Subcutaneous abdominal adipose tissue (tissue), 5 donors: ENCODE measurements around the gene LRRC15.
A peak's percentile ranks its signal among the peaks of the same experiment; 100 is the strongest.

Experiments
- H3K27ac ChIP-seq: one replicate; pipeline ENCODE4 v1.7.0; 2013; ENCODE audit warnings: low read depth, mild to moderate bottlenecking, inconsistent platforms, low read length, moderate library complexity
- H3K27me3 ChIP-seq, 5 donors: one replicate each; pipeline ENCODE4 v1.7.0; 2013; ENCODE audit warnings: low read length in 5 of 5, inconsistent platforms in 1 of 5; ENCODE audit not compliant: control insufficient read depth in 5 of 5, insufficient read depth in 4 of 5
- H3K36me3 ChIP-seq, 5 donors: one replicate each; pipeline ENCODE4 v1.7.0; 2013; ENCODE audit warnings: low read length in 5 of 5; ENCODE audit not compliant: control insufficient read depth in 5 of 5, insufficient read depth in 5 of 5
- H3K4me1 ChIP-seq, 5 donors: one replicate each; pipeline ENCODE4 v1.7.0; 2013; ENCODE audit warnings: low read length in 5 of 5, mild to moderate bottlenecking in 3 of 5, moderate library complexity in 1 of 5; ENCODE audit not compliant: control insufficient read depth in 5 of 5, insufficient read depth in 5 of 5
- H3K4me3 ChIP-seq, 5 donors: one replicate each; pipeline ENCODE4 v1.7.0; 2013; ENCODE audit warnings: low read length in 5 of 5, low read depth in 1 of 5
- H3K9ac ChIP-seq, 5 donors: one replicate each; pipeline ENCODE4 v1.7.0; 2013; ENCODE audit warnings: low read length in 5 of 5, mild to moderate bottlenecking in 4 of 5, moderate library complexity in 3 of 5
- H3K9me3 ChIP-seq, 5 donors: one replicate each; pipeline ENCODE4 v1.7.0; 2013; ENCODE audit warnings: low read length in 5 of 5; ENCODE audit not compliant: control insufficient read depth in 5 of 5
- donor health status: healthy.
- donor health status: healthy.
- donor health status: healthy.
- donor health status: healthy.
- donor health status: healthy.

The LRRC15 gene

DNA sequence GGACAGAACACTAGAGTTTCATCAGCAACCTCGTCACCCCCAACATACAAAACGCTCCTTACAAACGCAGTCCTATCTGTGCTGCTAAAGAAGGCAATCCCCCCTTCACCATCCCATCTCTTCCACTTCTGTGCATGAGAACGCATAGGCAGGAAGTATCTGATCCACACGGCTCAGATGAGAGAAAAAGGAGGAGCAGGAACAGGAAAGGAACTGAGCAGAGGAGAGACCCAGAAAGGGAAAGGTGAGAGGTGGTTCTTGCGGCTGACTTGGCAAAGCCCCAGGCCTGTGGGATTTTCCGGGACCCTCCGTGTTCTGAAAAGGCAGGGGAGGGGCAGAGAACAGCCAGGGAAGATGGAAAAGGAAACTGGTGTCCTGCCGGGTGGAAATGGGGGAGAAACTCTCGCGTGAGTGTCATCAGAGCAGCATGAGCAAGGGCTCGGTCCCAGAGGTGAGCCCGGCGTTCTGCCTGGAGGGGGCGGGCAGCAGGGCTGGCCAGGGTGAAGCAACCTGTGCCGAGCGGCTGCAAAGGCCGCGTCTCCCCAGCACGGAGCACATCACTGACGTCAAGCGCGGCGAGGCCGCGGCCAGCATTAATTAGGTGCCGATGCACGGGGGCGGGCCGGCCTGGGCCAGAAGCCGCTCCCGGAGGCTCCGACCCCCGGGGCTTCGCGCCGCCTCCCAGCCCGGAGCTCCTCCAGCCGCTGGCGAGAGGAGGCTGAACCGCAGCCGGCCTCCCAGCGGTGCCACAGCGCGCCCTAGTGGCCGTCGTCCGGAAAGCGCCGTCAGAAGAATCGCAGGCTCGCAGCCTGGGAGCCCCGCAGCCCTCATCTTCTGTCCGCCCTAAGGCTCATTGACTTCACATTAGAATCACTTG is 54.2 kb downstream of the LRRC15 start:
- no peaks in the 10 kb centered on the region for H3K36me3 ChIP-seq
- H3K4me1 ChIP-seq: peaks cover 9 to 50% (median 45%) of the 10 kb centered on the region in 5 donors
- peaks cover 0 to 5% (median 2%) of the 10 kb centered on the region in 5 donors for H3K27me3 ChIP-seq
- peak overlapping the region; percentile 7 for H3K27ac ChIP-seq
- peaks cover 0 to 12% (median 6%) of the 10 kb centered on the region in 5 donors for H3K9me3 ChIP-seq
- peak overlapping the region; percentile 56 to 67 (median 57) for H3K4me3 ChIP-seq
- peak overlapping the region in 3 of 5 donors; percentile 18 to 60 (median 37) for H3K9ac ChIP-seq

DNA sequence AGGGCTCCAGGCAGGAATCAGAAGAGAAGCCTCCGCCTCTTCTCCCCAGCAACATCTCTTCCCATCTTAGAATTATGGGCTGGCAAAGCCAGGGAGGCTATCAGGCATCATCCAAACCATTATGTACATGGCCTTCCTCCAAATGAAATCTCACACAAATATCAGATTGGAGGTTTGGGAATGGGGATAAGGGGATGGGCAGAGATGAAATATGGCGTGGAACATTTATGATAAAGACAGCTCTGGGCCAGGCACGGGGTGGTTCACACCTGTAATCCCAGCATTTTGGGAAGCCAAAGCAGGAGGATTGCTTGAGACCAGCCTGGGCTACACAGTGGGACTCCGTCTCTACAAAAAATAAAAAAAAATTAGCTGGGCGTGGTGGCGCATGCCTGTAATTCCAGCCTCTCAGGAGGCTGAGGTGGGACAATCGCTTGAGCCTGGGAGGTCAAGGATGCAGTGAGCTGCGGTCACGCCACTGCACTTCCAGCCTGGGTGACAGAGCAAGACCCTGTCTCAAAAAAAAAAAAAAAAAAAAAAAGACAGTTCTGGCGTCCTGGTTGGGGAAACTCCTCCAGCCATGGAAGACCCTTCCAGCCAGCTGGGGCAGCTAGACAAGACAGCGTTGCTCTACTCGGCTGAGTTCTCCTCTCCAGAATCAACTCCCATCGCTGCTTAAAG is 55.0 kb downstream of the LRRC15 start:
- peak overlapping the region; percentile 7 for H3K27ac ChIP-seq
- no peaks in the 10 kb centered on the region for H3K36me3 ChIP-seq
- peaks cover 11 to 55% (median 47%) of the 10 kb centered on the region in 5 donors for H3K4me1 ChIP-seq
- peaks cover 0 to 11% (median 6%) of the 10 kb centered on the region in 5 donors for H3K9me3 ChIP-seq
- H3K9ac ChIP-seq: peak overlapping the region in 2 of 5 donors; percentile 37 to 60
- H3K27me3 ChIP-seq: peaks cover 0 to 5% (median 2%) of the 10 kb centered on the region in 5 donors
- peak overlapping the region in 3 of 5 donors; percentile 56 to 59 (median 56) for H3K4me3 ChIP-seq

DNA sequence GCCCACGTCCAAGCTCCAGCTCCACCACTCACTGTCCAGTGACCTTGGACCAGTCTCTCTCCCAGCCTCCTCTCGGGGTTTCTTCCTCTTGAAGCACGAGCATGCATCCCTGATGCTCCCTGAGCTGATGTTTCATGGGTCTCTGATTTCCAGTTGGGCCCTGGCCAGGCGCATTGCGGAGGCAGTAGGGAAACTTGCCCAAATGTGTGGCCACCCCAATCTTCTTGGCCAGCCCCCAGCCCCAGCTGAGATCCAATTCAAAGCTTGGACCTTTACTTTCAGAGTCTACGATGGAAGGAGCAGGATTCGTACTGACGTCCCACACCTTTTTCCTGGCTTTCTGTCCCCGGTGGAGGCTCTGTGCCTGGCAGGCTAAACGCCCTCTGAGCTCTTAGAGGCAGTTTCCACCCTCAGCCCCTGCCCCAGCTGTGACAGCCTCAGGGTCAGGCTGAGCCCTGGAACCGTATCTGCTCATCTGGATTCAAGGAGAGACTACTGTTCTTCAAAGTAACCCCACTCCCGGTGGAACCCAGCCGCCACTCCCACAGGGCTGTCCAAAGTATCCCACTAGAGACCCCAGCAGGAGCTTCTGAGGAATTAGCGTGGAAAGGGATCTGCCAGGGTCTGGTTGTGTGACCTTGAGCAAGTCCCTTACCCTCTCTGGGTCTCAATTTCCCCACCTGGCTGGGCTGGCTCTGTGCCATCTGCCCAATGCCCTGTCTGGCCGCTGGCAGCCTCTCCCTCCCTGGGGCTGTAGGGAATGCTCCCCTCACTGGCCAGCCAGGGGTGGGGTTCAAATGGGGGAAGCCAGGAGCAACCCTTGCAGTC is 55.8 kb downstream of the LRRC15 start:
- peaks cover 0 to 5% (median 2%) of the 10 kb centered on the region in 5 donors for H3K27me3 ChIP-seq
- H3K27ac ChIP-seq: peak overlapping the region; percentile 35
- peaks cover 11 to 55% (median 47%) of the 10 kb centered on the region in 5 donors for H3K4me1 ChIP-seq
- peak overlapping the region in 1 of 5 donors; percentile 14 for H3K9ac ChIP-seq
- H3K9me3 ChIP-seq: peaks cover 0 to 5% (median 3%) of the 10 kb centered on the region in 5 donors
- peak overlapping the region in 1 of 5 donors; percentile 9 for H3K4me3 ChIP-seq
- H3K36me3 ChIP-seq: no peaks in the 10 kb centered on the region

DNA sequence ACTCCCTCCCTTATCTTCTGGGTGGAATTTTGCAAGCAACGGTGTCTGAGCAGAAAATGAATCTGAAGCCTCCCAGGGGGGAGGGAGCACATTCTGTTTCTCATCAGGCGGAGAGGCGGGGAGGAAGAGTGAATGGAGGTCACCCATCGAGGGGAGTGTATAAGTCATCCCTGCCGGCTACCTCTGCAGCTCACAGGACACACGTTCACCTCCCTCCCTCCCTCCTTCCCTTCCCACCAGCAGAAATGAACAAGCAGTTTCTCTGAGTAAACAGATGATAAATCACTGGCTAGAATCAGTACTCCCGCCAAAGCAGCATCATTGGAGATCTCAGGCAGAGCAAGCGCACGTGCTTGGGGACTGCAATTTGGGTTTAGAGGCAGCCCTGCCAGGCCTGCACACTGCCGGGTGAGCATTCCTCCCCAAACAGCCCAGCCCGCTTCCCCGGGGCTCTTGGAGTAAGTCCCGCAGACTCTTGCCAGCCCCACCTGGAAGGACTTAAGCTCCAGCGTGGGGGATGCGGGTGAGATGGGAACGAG is 56.7 kb downstream of the LRRC15 start:
- Histone ChIP-seq H3K27me3 (peaks cover 0 to 4% (median 0%) of the 10 kb centered on the region in 5 donors), H3K9me3 (no peaks in the 10 kb centered on the region), H3K27ac (peak overlapping the region; percentile 35), H3K9ac (no peak overlapping the region), H3K4me3 (no peak overlapping the region), H3K4me1 (peaks cover 11 to 55% (median 47%) of the 10 kb centered on the region in 5 donors), H3K36me3 (no peaks in the 10 kb centered on the region)

DNA sequence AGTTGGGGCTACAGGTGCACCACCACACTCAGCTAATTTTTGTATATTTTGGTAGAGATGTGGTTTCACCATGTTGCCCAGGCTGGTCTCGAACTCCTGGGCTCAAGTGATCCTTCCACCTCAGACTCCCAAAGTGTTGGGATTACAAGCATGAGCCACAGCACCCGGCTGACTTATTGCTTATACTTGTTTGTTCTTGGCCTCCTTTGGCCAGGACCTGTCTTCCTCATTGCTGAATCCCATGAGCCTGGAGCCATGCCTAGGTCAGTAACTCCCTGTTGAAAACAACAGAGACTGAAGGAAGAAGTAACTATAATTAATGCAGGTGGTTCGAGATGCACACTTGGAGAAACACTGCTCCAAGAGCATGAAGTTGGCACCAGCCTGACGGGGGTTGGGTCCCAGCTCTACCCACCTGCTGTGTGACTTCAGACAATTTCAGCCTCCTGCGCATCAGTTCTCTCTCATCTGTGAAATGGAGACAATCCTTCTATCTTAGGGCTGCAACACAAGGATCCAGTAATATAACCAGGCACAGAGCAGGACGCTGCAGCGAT is 57.3 kb downstream of the LRRC15 start:
- no peak overlapping the region for H3K9ac ChIP-seq
- no peaks in the 10 kb centered on the region for H3K9me3 ChIP-seq
- H3K4me1 ChIP-seq: peaks cover 11 to 55% (median 47%) of the 10 kb centered on the region in 5 donors
- H3K4me3 ChIP-seq: no peak overlapping the region
- no peaks in the 10 kb centered on the region for H3K36me3 ChIP-seq
- peaks cover 0 to 4% (median 0%) of the 10 kb centered on the region in 5 donors for H3K27me3 ChIP-seq
- no peak overlapping the region for H3K27ac ChIP-seq

DNA sequence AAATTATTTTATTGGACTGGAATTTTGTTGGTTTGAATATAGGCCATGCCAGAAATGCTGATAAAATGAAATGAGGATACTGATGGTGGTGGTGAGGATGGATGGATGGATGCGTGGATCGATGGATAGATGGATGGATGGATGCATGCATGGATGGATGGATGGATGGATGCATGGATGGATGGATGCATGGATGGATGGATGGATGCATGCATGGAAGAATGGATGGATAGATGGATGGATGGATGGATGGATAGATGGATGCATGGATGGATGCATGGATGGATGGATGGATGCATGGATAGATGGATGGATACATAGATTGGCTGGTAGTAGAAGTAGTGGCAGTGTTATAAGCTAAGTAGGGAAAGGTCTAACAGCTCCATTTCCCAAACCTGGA is 58.5 kb downstream of the LRRC15 start:
- Histone ChIP-seq H3K27ac (no peak overlapping the region), H3K27me3 (peaks cover 0 to 4% (median 0%) of the 10 kb centered on the region in 5 donors), H3K36me3 (no peaks in the 10 kb centered on the region), H3K9ac (no peak overlapping the region), H3K9me3 (no peaks in the 10 kb centered on the region), H3K4me1 (peaks cover 11 to 56% (median 53%) of the 10 kb centered on the region in 5 donors), H3K4me3 (no peak overlapping the region)

DNA sequence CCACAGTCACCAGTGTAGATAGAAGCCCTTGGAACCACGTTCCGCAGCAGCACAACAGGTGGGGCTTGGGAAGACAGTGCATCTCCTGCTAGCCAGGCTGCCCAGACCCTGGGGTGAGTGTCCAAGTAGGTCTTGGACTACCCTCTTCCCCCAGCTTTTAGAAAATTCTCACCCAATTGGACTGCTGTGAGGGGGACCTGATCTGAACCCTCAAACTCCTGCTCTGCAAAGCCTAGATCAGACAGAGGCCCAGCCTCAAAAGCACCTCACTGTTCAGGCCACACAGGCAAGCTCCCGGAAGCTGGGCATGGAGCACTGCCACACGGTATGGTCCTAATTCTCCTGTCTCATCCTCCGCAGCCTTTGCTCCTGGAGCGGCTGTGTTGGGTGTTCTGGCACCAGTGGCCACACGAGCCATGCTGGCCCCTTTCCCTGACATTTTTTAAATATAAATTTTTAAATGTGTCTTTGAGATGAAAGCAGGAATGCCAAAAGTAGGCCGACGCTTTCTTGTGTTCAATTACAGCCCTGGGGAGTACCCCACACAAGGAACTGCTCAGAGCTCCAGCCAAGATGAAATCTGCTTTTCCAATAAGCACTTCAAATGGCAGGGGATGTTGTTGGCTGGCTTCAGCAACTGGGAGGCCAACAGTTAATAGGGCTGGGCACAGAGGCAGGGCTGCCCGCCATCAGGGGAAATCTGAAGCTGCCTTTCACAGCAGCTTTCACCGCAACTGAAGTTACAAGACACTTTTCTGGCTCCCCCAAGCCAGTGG is 59.3 kb downstream of the LRRC15 start:
- Histone ChIP-seq H3K9me3 (no peaks in the 10 kb centered on the region), H3K36me3 (no peaks in the 10 kb centered on the region), H3K4me3 (no peak overlapping the region), H3K9ac (no peak overlapping the region), H3K4me1 (peaks cover 10 to 52% (median 46%) of the 10 kb centered on the region in 5 donors), H3K27ac (no peak overlapping the region), H3K27me3 (peaks cover 0 to 6% (median 0%) of the 10 kb centered on the region in 5 donors)

DNA sequence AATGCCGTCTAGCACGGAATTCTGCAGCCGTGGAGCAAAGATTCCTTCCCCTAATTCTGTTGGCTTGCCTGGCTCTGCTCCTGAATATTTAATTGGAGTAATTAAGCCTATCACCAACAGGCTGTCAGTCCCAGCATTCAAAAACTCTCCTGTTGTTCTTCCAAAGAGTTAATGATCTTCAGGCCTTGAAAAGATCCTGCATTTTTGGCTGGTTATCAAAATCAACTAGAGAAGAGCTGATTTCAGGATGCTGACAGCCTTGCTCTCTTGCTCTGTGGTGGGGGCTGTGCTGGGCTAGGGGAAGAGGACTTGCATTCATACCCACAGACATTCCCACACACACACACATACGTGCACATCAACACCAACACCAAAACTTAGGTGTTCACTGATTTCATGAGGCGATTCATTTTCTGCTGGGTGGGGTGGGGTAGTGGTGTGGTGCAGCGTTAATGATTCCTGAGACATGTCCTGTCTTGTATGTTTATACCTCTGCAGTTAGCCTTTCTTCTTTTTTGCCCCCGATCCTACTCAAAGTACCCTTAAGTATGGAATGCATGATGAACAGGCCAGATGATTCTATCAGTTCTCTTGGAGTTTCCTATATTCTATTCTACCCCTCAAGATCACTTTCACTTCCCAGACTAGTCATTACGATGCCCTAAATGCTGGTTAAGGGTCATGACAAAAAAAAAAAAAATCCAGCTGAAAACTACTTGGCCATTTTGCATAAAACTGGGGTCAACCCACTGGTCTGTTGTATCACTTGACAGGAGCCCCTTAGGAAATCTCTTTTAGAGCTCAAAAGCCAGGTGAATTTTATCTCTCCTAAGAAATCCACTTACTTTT is 60.7 kb downstream of the LRRC15 start:
- peaks cover 8 to 38% (median 35%) of the 10 kb centered on the region in 5 donors for H3K4me1 ChIP-seq
- no peaks in the 10 kb centered on the region for H3K9me3 ChIP-seq
- H3K9ac ChIP-seq: no peak overlapping the region
- H3K27ac ChIP-seq: no peak overlapping the region
- no peak overlapping the region for H3K4me3 ChIP-seq
- H3K27me3 ChIP-seq: peaks cover 0 to 4% (median 0%) of the 10 kb centered on the region in 5 donors
- H3K36me3 ChIP-seq: no peaks in the 10 kb centered on the region
